Measurements from ENCODE around the gene UNK.

Gene UNK, protein sequence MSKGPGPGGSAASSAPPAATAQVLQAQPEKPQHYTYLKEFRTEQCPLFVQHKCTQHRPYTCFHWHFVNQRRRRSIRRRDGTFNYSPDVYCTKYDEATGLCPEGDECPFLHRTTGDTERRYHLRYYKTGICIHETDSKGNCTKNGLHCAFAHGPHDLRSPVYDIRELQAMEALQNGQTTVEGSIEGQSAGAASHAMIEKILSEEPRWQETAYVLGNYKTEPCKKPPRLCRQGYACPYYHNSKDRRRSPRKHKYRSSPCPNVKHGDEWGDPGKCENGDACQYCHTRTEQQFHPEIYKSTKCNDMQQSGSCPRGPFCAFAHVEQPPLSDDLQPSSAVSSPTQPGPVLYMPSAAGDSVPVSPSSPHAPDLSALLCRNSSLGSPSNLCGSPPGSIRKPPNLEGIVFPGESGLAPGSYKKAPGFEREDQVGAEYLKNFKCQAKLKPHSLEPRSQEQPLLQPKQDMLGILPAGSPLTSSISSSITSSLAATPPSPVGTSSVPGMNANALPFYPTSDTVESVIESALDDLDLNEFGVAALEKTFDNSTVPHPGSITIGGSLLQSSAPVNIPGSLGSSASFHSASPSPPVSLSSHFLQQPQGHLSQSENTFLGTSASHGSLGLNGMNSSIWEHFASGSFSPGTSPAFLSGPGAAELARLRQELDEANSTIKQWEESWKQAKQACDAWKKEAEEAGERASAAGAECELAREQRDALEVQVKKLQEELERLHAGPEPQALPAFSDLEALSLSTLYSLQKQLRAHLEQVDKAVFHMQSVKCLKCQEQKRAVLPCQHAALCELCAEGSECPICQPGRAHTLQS

GRCh38 chr17:75784473-75785015, at the start of gene UNK:
TSS of gene UNK (plus strand) at chr17:75784806. CDS start at chr17:75784881, 75 bp downstream.
- DNase-seq, result peak; percentile 98

GRCh38 chr17:75736173-75736835, 48.3 kb upstream of the UNK start:
- DNase-seq, result no peak

DNA sequence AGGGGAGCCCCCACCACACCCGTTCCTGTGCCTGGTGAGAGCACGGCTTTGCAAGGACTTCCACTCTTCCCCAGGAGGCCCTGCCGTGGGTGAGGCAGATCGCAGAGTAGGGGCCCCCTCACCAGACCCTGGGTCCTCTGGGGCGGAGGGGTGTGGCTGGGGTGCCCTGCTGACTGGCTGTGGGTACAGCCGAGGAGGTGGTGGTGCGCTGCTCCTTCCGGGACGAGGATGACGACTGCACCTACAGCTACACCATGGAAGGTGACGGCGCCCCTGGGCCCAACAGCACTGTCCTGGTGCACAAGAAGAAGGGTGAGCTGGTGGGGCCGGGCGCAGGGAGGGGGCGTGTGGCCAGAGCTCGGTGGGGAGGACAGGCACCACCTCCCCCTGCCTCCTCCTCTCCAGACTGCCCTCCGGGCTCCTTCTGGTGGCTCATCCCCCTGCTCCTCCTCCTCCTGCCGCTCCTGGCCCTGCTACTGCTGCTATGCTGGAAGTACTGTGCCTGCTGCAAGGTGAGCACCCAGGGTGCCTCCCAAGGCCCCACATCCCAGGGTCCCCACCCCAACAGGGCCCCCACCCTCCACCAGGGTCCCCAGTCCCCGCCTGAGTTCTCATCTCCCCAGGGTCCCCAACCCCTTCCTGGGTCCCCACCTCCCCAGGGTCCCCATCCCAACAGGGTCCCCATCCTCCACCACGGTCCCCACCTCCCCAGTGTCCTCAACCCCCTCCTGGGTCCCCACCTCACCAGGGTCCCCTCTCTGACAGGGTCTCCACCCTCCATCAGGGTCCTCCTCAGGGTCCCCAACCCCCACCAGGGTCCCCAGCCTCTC, 47.3 kb upstream of the UNK start:
- no peak for DNase-seq

DNA sequence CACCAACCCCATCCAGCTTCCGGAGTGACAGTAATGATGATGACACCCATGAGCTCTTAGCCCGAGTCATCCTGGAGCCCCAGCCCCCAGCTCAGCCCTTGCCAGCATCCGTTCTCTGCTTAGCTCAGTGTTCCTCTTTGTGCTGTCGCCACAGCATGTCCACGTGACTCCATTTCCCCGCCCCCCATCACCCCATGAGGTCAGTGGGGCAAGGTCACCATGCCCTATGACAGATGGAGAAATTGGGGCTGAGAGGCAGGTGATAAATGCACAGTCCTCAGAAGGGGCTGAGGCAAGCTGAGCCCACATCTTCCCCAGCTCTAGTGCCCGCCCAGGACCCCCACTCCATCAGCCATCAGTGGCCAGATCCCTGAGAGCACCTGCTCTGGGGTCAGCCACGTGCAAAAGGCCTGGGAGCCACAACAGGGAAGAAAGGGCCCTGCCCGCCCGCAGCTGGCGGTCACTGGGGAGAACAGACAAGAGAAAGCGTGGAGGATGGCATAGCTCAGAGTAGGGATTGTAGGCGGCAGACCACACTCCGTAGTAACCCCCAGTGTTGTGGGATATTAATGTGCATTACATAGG, 46.3 kb upstream of the UNK start:
- no peak for DNase-seq

GRCh38 chr17:75739174-75739573, 45.4 kb upstream of the UNK start:
- no peak for DNase-seq

- no peak for DNase-seq
Observed at GRCh38 chr17:75739801-75740200, 44.8 kb upstream of the UNK start.

GRCh38 chr17:75740215-75740614, 44.4 kb upstream of the UNK start:
- DNase-seq, result no peak

DNA sequence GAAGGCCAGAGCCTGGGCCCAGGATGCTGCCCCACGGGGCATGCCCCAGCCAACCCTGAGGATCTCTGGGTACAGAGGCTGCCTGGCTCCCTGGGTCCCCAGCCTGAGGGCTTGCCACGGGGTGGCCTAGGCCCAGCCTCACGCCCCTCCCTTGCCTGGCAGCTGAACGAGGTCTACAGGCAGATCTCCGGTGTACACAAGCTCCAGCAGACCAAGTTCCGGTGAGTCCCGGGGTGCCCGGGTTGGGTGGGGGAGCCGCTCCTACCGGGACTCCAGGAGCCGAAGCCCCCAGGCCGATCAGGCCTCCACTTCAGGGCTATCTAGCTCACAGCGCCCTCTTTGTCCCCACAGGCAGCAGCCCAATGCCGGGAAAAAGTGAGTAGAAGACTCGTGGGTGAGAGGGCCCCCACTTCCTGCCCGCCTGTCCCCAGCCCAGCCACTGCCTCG, 44.0 kb upstream of the UNK start:
- no peak for DNase-seq

GRCh38 chr17:75742337-75742736, 42.3 kb upstream of the UNK start:
- DNase-seq, result no peak

DNA sequence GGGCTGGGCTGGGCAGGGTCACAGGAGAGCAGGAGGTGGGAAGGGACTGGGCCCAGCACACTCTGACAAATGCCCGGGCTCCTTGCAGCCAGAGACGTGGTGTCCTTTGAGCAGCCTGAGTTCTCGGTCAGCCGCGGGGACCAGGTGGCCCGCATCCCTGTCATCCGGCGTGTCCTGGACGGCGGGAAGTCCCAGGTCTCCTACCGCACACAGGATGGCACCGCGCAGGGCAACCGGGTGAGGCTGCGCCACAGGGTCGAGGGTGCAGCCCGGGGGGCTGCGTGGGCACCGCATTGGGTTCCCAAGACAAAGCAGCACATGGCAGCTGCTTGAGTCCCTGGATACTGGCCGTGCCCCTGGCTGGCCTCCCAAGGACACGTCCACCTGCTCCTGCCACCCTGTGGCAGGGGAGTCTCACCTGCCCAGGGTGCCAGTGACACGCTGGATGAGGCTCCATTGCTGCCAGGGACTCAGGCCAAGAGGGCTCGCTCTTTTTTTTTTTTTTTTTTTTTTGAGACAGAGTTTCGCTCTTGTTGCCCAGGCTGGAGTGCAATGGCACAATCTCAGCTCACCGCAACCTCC, 40.9 kb upstream of the UNK start:
- DNase-seq, result no peak

DNA sequence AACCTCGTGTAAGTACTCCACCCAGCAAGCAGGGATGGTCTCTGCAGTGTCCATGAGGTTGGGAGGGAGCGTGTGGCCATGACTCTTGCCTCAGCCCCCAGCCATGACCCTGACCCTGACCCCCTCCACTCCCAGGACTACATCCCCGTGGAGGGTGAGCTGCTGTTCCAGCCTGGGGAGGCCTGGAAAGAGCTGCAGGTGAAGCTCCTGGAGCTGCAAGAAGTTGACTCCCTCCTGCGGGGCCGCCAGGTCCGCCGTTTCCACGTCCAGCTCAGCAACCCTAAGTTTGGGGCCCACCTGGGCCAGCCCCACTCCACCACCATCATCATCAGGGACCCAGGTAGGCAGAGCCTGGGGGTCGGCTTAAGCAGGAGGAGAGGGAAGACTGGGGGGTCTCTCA, 35.9 kb upstream of the UNK start:
- no peak for DNase-seq

DNA sequence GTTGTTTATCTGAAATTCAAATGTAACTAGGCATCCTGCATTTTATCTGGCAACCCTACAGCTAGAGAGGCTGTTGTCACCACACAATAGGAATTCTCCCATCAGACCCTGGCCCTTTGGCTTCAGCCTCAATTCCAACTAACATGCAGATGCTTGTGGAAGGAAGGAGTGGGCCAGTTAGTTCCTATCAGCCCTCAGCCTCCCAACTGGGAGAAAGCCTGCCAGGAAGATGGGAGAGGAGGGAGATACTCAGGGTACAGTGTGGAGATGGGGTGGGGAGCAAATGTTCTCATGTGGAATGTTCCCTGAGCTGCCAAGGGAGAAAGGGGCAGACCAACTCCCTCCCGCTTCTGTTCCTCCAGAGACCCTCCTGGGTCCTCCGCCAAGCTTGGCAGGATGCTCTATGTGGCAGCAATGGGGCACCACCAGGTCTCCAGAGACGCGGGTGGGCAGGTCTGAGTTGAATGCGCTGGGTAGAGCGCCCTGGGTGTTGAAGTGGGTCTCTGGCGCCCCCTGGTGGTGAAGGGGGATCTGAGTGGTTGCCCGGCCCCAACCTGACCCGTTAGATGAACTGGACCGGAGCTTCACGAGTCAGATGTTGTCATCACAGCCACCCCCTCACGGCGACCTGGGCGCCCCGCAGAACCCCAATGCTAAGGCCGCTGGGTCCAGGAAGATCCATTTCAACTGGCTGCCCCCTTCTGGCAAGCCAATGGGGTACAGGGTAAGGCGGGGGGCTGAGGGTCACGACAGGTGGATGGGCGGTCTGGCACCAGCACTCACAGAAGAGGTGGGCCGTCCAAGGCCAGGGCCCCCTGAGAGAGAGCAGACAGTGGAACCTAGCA, 34.8 kb upstream of the UNK start:
- peak; percentile 78 for DNase-seq

DNA sequence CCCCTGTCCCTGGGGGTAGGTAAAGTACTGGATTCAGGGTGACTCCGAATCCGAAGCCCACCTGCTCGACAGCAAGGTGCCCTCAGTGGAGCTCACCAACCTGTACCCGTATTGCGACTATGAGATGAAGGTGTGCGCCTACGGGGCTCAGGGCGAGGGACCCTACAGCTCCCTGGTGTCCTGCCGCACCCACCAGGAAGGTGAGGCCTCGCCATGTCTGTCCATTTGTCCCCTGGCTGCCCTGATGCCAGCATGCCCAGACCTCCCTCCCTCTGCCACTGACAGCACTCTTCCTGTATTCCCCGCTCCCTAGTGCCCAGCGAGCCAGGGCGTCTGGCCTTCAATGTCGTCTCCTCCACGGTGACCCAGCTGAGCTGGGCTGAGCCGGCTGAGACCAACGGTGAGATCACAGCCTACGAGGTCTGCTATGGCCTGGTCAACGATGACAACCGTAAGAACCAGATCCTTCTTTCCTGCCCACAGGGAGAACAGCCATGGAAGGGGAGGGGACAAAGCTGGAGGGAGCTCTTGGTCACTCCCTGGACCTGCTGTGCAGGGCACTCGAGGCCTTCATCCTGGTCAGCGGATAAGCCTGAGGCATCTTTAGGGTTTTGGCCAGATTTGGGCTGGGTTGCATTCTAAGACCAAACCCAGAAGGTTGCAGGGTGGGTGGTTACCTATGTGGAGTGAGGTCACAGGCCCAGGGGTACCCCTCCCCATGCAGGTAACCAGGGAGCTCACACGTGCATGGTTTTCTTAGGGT, 33.8 kb upstream of the UNK start:
- DNase-seq, result no peak

- no peak for DNase-seq
Observed at GRCh38 chr17:75751676-75752404, 32.8 kb upstream of the UNK start.

DNA sequence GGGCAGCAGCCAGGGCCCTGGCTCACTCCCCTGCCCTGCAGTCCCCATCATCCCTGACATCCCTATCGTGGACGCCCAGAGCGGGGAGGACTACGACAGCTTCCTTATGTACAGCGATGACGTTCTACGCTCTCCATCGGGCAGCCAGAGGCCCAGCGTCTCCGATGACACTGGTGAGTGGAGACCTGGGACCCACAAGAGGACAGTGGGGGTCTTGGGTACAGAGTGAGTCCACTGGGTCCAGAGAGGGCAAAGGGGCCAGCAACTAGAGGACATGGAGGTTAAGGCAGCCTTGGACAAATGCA, 32.2 kb upstream of the UNK start:
- no peak for DNase-seq

DNA sequence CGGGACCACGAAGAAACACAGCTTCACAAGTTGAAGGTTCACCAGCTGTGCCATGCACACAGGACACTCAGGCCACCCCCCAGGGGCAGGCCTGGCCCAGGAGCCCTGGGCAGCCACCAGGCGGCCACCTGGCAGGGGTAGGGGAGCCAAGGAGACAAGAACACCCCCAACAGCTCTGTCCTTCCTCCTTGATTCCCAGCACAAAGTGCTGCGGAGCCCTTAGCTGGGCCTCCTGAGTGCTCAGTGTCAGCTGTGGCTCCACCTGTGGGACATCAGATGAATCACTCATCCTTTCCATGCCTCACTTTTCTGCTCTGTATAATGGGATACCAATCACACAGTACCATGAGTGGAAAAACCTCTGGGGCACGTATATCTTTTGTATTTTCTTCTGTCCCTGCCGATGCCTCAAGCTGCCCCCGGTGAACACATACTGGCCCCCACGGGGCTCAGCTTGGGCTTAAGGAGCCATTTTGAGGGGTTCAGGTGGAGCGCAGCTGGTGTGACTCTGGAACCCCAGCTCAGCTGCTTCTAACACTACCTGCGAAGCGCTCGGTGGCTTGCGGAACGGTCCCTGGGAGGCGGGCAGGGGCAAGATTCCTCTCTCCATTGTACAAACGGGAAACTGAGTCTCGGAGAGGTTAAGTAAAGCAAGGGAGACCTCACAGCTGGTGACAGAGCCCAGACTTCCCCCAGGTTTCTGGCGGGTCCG, 31.6 kb upstream of the UNK start:
- DNase-seq, result no peak

DNA sequence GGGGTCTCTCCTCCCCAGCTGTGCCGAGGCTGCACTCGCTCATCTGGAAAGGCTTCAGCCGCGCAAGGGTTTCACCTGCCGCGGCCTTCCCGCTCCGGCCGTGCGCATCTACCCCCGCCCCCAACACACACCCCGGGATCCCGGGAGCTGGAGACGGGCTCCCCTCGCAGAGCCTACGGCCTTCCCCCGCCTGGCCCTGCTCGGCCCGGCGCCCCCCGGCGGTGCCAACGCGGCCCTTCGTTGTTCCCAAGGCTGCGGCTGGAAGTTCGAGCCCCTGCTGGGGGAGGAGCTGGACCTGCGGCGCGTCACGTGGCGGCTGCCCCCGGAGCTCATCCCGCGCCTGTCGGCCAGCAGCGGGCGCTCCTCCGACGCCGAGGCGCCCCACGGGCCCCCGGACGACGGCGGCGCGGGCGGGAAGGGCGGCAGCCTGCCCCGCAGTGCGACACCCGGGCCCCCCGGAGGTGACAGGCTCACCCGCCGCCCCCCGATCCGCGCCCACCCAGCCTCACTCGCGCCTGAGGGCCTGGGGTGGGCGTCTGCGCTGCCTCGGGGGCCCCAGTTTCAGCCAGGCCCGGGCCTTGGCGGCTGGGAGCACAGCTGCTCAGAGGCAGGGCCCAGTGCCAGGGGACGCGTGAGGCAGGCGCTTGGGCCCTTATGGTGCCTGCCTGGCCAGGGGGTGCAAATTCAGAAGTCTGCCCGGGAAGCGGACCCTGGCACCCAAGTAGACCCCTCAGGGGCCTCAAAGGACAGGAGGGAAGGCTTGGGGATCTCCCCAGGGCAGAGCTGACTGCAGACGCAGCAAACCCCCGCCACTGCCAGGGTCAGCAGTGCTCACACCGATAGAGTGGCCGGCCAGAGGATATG, 30.9 kb upstream of the UNK start:
- DNase-seq, result no peak

Measured in COR-L47 (cell line).